Activated B cell treated with CpG ODN at 0.5 μM for 24 hours (primary cell): ENCODE measurements around the gene ZSCAN26. TPM values are rescaled to one million over a fixed set of nuclear protein-coding genes. Genes with fewer than 3 reads are reported as not detected.

Source experiments
- ATAC-seq: fragments of 200-7000 bp; cut with Tn5 transposase; one replicate; pipeline ENCODE4 v1.10.0; 2021; ENCODE audit warnings: low read depth, mild to moderate bottlenecking, moderate library complexity
- CTCF ChIA-PET: fragments of 350-600 bp; sonication (Branson Sonifier 250); formaldehyde crosslinking; loops from one replicate; lab custom pipeline; 2021; ENCODE audit warnings: antibody characterized with exemption; lab: Charles Lee
- POLR2A ChIA-PET: fragments of 350-600 bp; sonication (Branson Sonifier 250); formaldehyde crosslinking; loops from one replicate; lab custom pipeline; 2021; ENCODE audit warnings: antibody characterized with exemption; lab: Charles Lee
- DNase-seq: peaks from one replicate; pipeline ENCODE4 v3.0.0; 2022
- H3K27ac Mint-ChIP-seq: one replicate; pipeline ENCODE4 v1.8.0; 2020; ENCODE audit warnings: mixed read lengths
- H3K27me3 Mint-ChIP-seq: one replicate; pipeline ENCODE4 v1.8.0; 2021; ENCODE audit warnings: mixed read lengths
- H3K36me3 Mint-ChIP-seq: one replicate; pipeline ENCODE4 v1.8.0; 2021; ENCODE audit warnings: low read depth, mixed read lengths
- H3K4me1 Mint-ChIP-seq: one replicate; pipeline ENCODE4 v1.8.0; 2021; ENCODE audit warnings: mixed read lengths
- H3K4me3 Mint-ChIP-seq: one replicate; pipeline ENCODE4 v1.8.0; 2020; ENCODE audit warnings: mild to moderate bottlenecking, mixed read lengths
- H3K9me3 Mint-ChIP-seq: one replicate; pipeline ENCODE4 v1.8.0; 2020; ENCODE audit warnings: mixed read lengths
- intact Hi-C: fragments of 100-400 bp; cut with micrococcal nuclease; formaldehyde crosslinking; loops from one replicate; pipeline ENCODE4 v1.15.1; 2024
- total RNA-seq: library from RNA; stranded (reverse); gene quantifications from 2 replicates; pipeline ENCODE4 v1.2.3, GENCODE V29; 2022
- TF ChIP-seq, protein P1 (sequence below): fragments of 200-600 bp; IDR thresholded peaks from one replicate; pipeline ENCODE4 v1.8.0; 2022; ENCODE audit warnings: antibody characterized with exemption, mild to moderate bottlenecking

Gene ZSCAN26
- total RNA-seq, 1 donor from 2014 or later, result 16.0 TPM

DNA sequence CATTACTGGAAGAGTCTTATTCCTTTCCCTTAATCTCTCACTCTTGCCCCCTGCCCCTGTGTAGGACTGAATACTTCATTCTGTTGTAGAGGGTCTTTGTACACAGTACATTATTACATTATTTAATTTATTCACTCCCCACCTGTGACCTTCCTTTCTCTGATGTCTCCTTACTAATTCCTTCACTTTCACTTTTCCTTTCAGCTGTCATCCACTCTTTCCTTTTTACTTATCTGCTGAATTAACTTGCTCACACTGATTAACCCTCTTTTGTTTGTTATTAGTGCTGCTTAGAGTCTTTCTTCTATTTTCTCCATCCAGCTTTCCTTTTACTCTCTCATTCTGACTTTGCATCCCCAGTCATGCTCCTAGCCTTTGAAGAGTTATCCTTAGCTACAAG is 7.9 kb downstream of the ZSCAN26 start:
- H3K4me3 Mint-ChIP-seq, result no peak overlapping the region
- no peaks in the 10 kb centered on the region for H3K4me1 Mint-ChIP-seq
- peaks cover 65% of the 10 kb centered on the region for H3K36me3 Mint-ChIP-seq
- H3K9me3 Mint-ChIP-seq, result no peaks in the 10 kb centered on the region
- no peak overlapping the region for H3K27ac Mint-ChIP-seq
- ChIA-PET CTCF (no interaction called here), POLR2A (interaction anchor here (0.5 to 0.6 kb wide), 2 partner anchors 87 to 436 kb away, joined by 3 read pairs; a partner anchor contains a TSS)
- intact Hi-C loops, result no loop called here
- TF ChIP-seq, protein P1, sequence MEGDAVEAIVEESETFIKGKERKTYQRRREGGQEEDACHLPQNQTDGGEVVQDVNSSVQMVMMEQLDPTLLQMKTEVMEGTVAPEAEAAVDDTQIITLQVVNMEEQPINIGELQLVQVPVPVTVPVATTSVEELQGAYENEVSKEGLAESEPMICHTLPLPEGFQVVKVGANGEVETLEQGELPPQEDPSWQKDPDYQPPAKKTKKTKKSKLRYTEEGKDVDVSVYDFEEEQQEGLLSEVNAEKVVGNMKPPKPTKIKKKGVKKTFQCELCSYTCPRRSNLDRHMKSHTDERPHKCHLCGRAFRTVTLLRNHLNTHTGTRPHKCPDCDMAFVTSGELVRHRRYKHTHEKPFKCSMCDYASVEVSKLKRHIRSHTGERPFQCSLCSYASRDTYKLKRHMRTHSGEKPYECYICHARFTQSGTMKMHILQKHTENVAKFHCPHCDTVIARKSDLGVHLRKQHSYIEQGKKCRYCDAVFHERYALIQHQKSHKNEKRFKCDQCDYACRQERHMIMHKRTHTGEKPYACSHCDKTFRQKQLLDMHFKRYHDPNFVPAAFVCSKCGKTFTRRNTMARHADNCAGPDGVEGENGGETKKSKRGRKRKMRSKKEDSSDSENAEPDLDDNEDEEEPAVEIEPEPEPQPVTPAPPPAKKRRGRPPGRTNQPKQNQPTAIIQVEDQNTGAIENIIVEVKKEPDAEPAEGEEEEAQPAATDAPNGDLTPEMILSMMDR, result no peak
- H3K27me3 Mint-ChIP-seq, result no peaks in the 10 kb centered on the region
- DNase-seq (no peak), ATAC-seq (no peak)

DNA sequence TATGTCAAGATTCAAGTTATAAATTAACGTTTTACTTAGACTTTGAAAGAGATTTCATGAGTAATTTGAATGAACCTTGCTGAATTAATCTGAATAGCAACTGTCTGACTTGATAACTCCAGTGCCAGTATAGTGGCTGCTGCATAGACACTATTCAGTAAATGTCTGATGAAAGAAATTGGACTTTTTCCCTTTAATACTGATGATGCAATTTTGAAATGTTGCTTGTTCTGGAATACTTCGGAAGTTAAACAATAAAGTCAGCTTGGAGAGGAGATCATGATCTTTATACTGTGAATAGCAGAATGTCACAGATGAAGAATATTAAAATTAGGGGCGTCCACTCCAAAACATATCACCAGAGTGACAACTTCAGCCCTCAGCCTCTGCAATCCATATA is 10.8 kb downstream of the ZSCAN26 start:
- Mint-ChIP-seq H3K4me1 (peaks cover 12% of the 10 kb centered on the region), H3K36me3 (peaks cover 48% of the 10 kb centered on the region), H3K4me3 (no peak overlapping the region), H3K9me3 (no peaks in the 10 kb centered on the region), H3K27ac (no peak overlapping the region), H3K27me3 (peaks cover 8% of the 10 kb centered on the region)
- CTCF ChIA-PET, result no interaction called here
- POLR2A ChIA-PET, result no interaction called here
- no peak for ATAC-seq
- DNase-seq, result no peak
- intact Hi-C loops, result no loop called here
- TF ChIP-seq, protein P1, result no peak

DNA sequence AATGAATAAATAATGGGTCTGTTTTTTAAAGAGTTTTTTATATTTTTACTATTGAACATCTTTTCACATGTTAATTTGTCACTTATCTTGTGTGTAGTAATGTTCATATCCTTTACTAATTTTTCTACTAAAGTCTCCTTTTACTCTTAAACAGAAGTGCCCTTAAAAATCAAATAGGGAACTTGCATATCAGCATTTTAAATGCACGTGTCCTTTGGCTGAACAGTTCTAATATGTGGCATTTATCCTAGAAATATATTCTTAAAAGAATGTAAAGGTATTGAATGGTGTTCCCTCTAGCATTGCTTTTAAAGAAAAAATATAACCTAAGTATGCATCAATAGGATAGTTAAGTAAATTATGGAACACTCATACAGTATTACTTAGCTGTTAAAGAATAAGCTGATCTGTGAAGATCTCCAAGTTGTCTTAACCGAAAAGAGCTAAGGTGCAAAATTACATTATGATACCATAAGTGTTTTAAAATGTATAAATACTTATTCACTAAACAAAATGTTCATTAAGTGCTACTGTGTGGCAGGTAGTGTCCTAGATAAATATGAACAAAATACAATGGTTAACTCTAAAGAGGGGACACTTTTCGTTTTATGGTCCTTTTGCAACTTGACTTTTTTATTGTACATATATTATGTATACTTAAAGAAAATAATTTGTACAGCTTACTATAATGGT is 13.8 kb downstream of the ZSCAN26 start:
- DNase-seq, result no peak
- H3K27me3 Mint-ChIP-seq, result peaks cover 15% of the 10 kb centered on the region
- H3K4me1 Mint-ChIP-seq, result peaks cover 12% of the 10 kb centered on the region
- H3K27ac Mint-ChIP-seq, result no peak overlapping the region
- TF ChIP-seq, protein P1, result no peak
- intact Hi-C loops, result loop anchor here (1.0 to 2.0 kb wide), 4 partner anchors 13 to 55 kb away; partner anchors contain the start of genes ZKSCAN4, ZSCAN26 and ZSCAN9
- ATAC-seq, result no peak
- peaks cover 18% of the 10 kb centered on the region for H3K36me3 Mint-ChIP-seq
- ChIA-PET POLR2A (interaction anchor here (0.7 to 1.9 kb wide), 4 partner anchors 14 to 75 kb away, joined by 5 to 8 read pairs (median 5); partner anchors contain the start of genes ZKSCAN3 and ZSCAN26), CTCF (interaction anchor here (0.5 to 1.3 kb wide), 2 partner anchors 10 to 175 kb away, joined by 3 read pairs; no protein-coding TSS in a partner anchor)
- H3K4me3 Mint-ChIP-seq, result peak overlapping the region; percentile 84
- H3K9me3 Mint-ChIP-seq, result no peaks in the 10 kb centered on the region

DNA sequence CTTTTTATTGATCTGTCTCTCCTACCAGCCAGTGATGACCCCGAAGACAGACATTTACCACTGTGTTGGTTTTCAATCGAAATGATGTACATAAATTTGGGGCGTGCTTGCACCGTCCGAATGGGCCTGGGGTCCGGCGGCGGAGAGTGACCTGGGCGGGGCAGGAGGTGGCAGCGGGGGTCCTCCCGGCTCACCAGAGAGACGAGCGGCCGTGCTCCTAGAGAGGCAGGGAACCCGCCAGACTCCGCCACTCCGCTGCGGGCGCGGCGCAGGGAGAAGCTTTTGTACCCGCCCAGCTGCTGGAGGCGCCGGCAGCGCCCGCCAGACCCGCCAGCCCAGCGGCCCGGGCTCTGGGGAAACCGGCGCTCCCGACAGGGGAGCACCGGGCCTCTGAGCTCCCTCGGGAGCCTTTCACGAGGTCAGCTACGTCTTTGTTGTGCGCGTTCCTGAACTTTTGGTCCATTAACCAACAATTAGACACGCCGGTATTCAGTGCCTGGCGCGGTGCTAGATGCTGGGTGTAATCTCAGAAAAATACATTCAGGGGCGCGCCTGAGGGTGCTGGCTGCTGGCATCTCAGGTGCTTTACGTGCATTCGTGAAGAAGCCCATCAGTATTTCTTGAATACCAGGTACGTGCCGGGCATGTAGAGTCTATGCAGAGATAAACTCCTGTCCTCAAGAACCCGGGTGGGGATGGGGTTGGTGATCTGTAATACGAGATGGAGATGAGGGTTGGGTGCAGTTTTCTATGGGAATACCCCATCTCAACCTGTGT is 14.5 kb downstream of the ZSCAN26 start, which contains the start of gene PGBD1:
TSS of gene PGBD1 (plus strand) at position 285 of the 777 bp plus-strand sequence. CDS start 2,242 bp downstream, outside the sequence.
- no peaks in the 10 kb centered on the region for H3K9me3 Mint-ChIP-seq
- H3K4me1 Mint-ChIP-seq, result peaks cover 12% of the 10 kb centered on the region
- peaks cover 15% of the 10 kb centered on the region for H3K27me3 Mint-ChIP-seq
- intact Hi-C loops, result loop anchor here (1.0 to 2.0 kb wide), 4 partner anchors 14 to 56 kb away; partner anchors contain the start of genes ZKSCAN4, ZSCAN26 and ZSCAN9
- H3K27ac Mint-ChIP-seq, result no peak within 1 kb of the TSS
- ChIA-PET CTCF (interaction anchor here (1.3 kb wide), 1 partner anchor 11 kb away, joined by 3 read pairs; no protein-coding TSS in a partner anchor), POLR2A (interaction anchor here (0.6 to 1.9 kb wide), 5 partner anchors 10 to 74 kb away, joined by 5 to 8 read pairs (median 5); partner anchors contain the start of genes ZKSCAN3 and ZSCAN26)
- peaks cover 11% of the 10 kb centered on the region for H3K36me3 Mint-ChIP-seq
- TF ChIP-seq, protein P1, result no peak
- ATAC-seq (peak; percentile 86), DNase-seq (peak; percentile 52)
- H3K4me3 Mint-ChIP-seq, result peak within 1 kb of the TSS; percentile 84
